HCT116 (cell line): ENCODE results near the gene WDR90. TPM values are rescaled to one million over a fixed set of nuclear protein-coding genes. Genes with fewer than 3 reads are reported as not detected.

Source experiments
- ATAC-seq: fragments of 200-7000 bp; cut with Tn5 transposase; 2 replicates; pipeline ENCODE4 v1.9.1; 2020; ENCODE audit warnings: mild to moderate bottlenecking, moderate library complexity
- BruUV-seq: library from RNA; stranded (reverse); fragments of 400-500 nt; replicated peaks from 2 replicates; lab custom pipeline; 2021; lab: Mats Ljungman, UMichigan
- CTCF ChIA-PET: fragments of 300-600 bp; sonication (Branson Sonifier 250); formaldehyde crosslinking; loops from one replicate; lab custom pipeline; 2021; ENCODE audit warnings: antibody characterized with exemption; lab: Charles Lee
- POLR2A ChIA-PET: fragments of 300-600, 350-600 bp; sonication (Branson Sonifier 250); formaldehyde crosslinking; loops from one replicate; lab custom pipeline; 2021; ENCODE audit warnings: antibody characterized with exemption; lab: Charles Lee
- RAD21 ChIA-PET, 2 experiments: fragments of 300-600 bp; sonication (Branson Sonifier 250); formaldehyde crosslinking; loops; one replicate each; lab custom pipeline; 2023; ENCODE audit warnings: low total read pairs in 2 of 2; ENCODE audit not compliant: uncharacterized antibody in 2 of 2, unreplicated experiment in 2 of 2, low non-redundant PET in 1 of 2; lab: Charles Lee
- DNase-seq: peaks from one replicate; pipeline ENCODE4 v3.0.0-alpha.2; 2010; ENCODE audit warnings: low read depth, low spot score
- H2AFZ ChIP-seq: fragments of 200-600 bp; shearing (Covaris generic), sonication (generic); 2 replicates; pipeline ENCODE4 v1.6.1; 2017; ENCODE audit warnings: low read depth, mixed run types, mixed read lengths, antibody characterized with exemption, low read length; ENCODE audit not compliant: poor library complexity, severe bottlenecking
- H3K27ac ChIP-seq: 2 replicates; pipeline ENCODE4 v1.5.1; 2012; ENCODE audit warnings: low read depth, low read length
- H3K27me3 ChIP-seq: fragments of 200-600 bp; sonication (generic); 2 replicates; pipeline ENCODE4 v1.6.1; 2016; ENCODE audit warnings: mixed run types, low read length, mixed read lengths; ENCODE audit not compliant: insufficient read depth
- H3K36me3 ChIP-seq, 2 experiments: fragments of 200-500 bp in 1 of 2; fragments of 200-600 bp in 1 of 2; sonication (Bioruptor generic) in 1 of 2; sonication (generic) in 1 of 2; 2 replicates each; pipeline versions ENCODE4 v1.5.1 to v1.6.1; 2014 to 2016; ENCODE audit warnings: low read length in 2 of 2, inconsistent platforms in 1 of 2, mixed read lengths in 1 of 2, mixed run types in 1 of 2; ENCODE audit not compliant: insufficient read depth in 2 of 2, control insufficient read depth in 1 of 2
- H3K4me1 ChIP-seq, 2 experiments: fragments of 200-600 bp in 1 of 2; sonication (generic) in 1 of 2; 2 replicates each; pipeline versions ENCODE4 v1.5.1 to v1.6.1; 2012 to 2017; ENCODE audit warnings: low read length in 2 of 2, inconsistent platforms in 1 of 2, mild to moderate bottlenecking in 1 of 2, mixed read lengths in 1 of 2, mixed run types in 1 of 2, moderate library complexity in 1 of 2; ENCODE audit not compliant: insufficient read depth in 2 of 2, control insufficient read depth in 1 of 2
- H3K4me2 ChIP-seq: fragments of 200-600 bp; sonication (generic); 2 replicates; pipeline ENCODE4 v1.6.1; 2017; ENCODE audit warnings: mixed run types, low read length, mixed read lengths
- H3K4me3 ChIP-seq, 2 experiments: fragments of 200-600 bp in 1 of 2; sonication (generic) in 1 of 2; replicated peaks in 1 of 2; 2 replicates each; pipeline ENCODE4 v1.5.1; 2011 to 2016; ENCODE audit warnings: low read length in 2 of 2, control low read depth in 1 of 2, low read depth in 1 of 2, mild to moderate bottlenecking in 1 of 2, mixed read lengths in 1 of 2, mixed run types in 1 of 2
- H3K79me2 ChIP-seq: fragments of 200-600 bp; sonication (generic); 2 replicates; pipeline ENCODE4 v1.6.1; 2017; ENCODE audit warnings: mild to moderate bottlenecking, mixed run types, low read length, moderate library complexity, mixed read lengths; ENCODE audit not compliant: insufficient read depth
- H3K9ac ChIP-seq: fragments of 200-600 bp; sonication (generic); 2 replicates; pipeline ENCODE4 v1.6.1; 2016; ENCODE audit warnings: low read length, mixed read lengths
- H3K9me2 ChIP-seq: fragments of 200-600 bp; sonication (generic), shearing (Covaris generic); 2 replicates; pipeline ENCODE4 v1.6.1; 2017; ENCODE audit warnings: mixed run types, mild to moderate bottlenecking, moderate library complexity; ENCODE audit not compliant: insufficient read depth
- H3K9me3 ChIP-seq, 2 experiments: fragments of 200-500 bp in 1 of 2; fragments of 200-600 bp in 1 of 2; sonication (Bioruptor generic) in 1 of 2; sonication (generic) in 1 of 2; 2 replicates each; pipeline ENCODE4 v1.6.1; 2014 to 2017; ENCODE audit warnings: low read length in 2 of 2, mixed read lengths in 2 of 2, inconsistent platforms in 1 of 2, low read depth in 1 of 2, mild to moderate bottlenecking in 1 of 2, mixed run types in 1 of 2, moderate library complexity in 1 of 2; ENCODE audit not compliant: control insufficient read depth in 1 of 2, insufficient read depth in 1 of 2
- H4K20me1 ChIP-seq: fragments of 200-600 bp; sonication (generic), shearing (Covaris generic); 2 replicates; pipeline ENCODE4 v1.6.1; 2017; ENCODE audit warnings: mixed run types, mild to moderate bottlenecking, moderate library complexity; ENCODE audit not compliant: insufficient read depth
- CEBPB ChIP-seq: IDR thresholded peaks from 2 replicates; pipeline ENCODE4 v1.6.1; 2012; ENCODE audit warnings: low read depth
- CTCF ChIP-seq, 3 experiments: fragments of 200-600 bp in 1 of 3; sonication (generic) in 1 of 3; IDR thresholded peaks in 2 of 3; conservative IDR thresholded peaks in 1 of 3; 2 replicates each; pipeline ENCODE4 v1.5.1; 2012 to 2017; ENCODE audit warnings: low read depth in 2 of 3, low read length in 2 of 3, antibody characterized with exemption in 1 of 3, borderline replicate concordance in 1 of 3, control low read depth in 1 of 3, mild to moderate bottlenecking in 1 of 3, mixed read lengths in 1 of 3, mixed run types in 1 of 3, moderate library complexity in 1 of 3; ENCODE audit not compliant: insufficient read depth in 1 of 3
- ELF1 ChIP-seq: IDR thresholded peaks from 2 replicates; pipeline ENCODE4 v1.6.1; 2012; ENCODE audit warnings: low read depth, borderline replicate concordance
- FOSL1 ChIP-seq: IDR thresholded peaks from 2 replicates; pipeline ENCODE4 v1.6.1; 2012; ENCODE audit warnings: low read depth
- JUND ChIP-seq: IDR thresholded peaks from 2 replicates; pipeline ENCODE4 v1.6.1; 2012
- POLR2A ChIP-seq: IDR thresholded peaks from 2 replicates; pipeline ENCODE4 v1.7.0; 2011; ENCODE audit warnings: borderline replicate concordance; ENCODE audit not compliant: insufficient read depth, insufficient read length; ENCODE audit errors: extremely low read depth
- RAD21 ChIP-seq: IDR thresholded peaks from 2 replicates; pipeline ENCODE4 v1.6.1; 2012; ENCODE audit warnings: low read depth, mild to moderate bottlenecking
- SIN3A ChIP-seq: IDR thresholded peaks from 2 replicates; pipeline ENCODE4 v1.6.1; 2012; ENCODE audit warnings: low read depth
- TCF7L2 ChIP-seq: IDR thresholded peaks from 2 replicates; pipeline ENCODE4 v1.7.0; 2011; ENCODE audit warnings: borderline replicate concordance, inconsistent platforms; ENCODE audit not compliant: insufficient read depth, insufficient read length; ENCODE audit errors: extremely low read depth
- YY1 ChIP-seq: IDR thresholded peaks from 2 replicates; pipeline ENCODE4 v1.6.1; 2011; ENCODE audit warnings: low read length, low read depth, moderate library complexity, mild to moderate bottlenecking; ENCODE audit not compliant: insufficient replicate concordance; ENCODE audit errors: extremely low read depth
- intact Hi-C: fragments of 100-400 bp; cut with micrococcal nuclease; formaldehyde crosslinking; loops from 2 replicates; pipeline ENCODE4 v1.10.0; 2022
- total RNA-seq: library from RNA; stranded (reverse); gene quantifications from one replicate; pipeline ENCODE4 v1.2.1, GENCODE V29; 2021; ENCODE audit not compliant: unreplicated experiment

Gene WDR90
- total RNA-seq, 1 experiment from 2014 or later: 73.7 TPM

GRCh38 chr16:636206-637080 lies 12.7 kb upstream of the WDR90 start, which contains the start of gene METTL26 (continued):
- no peak for TF ChIP-seq CTCF (IDR thresholded peaks at IDR 0.05 in 2 of 3, conservative IDR thresholded peaks at IDR 0.05 in 1 of 3; ENCODE audit: borderline replicate concordance in 1 of 3, insufficient read depth in 1 of 3, low read depth in 2 of 3, low read length in 2 of 3)
- TF ChIP-seq FOSL1: no peak
- peak; percentile 41 for TF ChIP-seq TCF7L2
- TF ChIP-seq CEBPB: no peak
- no peak for TF ChIP-seq JUND
- TF ChIP-seq SIN3A: peak; percentile 72

- H3K27ac ChIP-seq: peak overlapping the region; percentile 72
- TF ChIP-seq RAD21 (no peak), ELF1 (no peak), POLR2A (no peak), YY1 (no peak)
- H3K4me3 ChIP-seq: peak overlapping the region; percentile 61 to 67
- H2AFZ ChIP-seq: no peak overlapping the region
- DNase-seq (no peak), ATAC-seq (peak; percentile 50)
- H4K20me1 ChIP-seq: no peaks in the 10 kb centered on the region
- BruUV-seq: no TSS peak
- ChIA-PET POLR2A (interaction anchor here (1.1 kb wide), 1 partner anchor 236 kb away, joined by 3 read pairs; the partner anchor contains the start of gene DECR2), RAD21 (no interaction called here), CTCF (no interaction called here)
- H3K36me3 ChIP-seq: no peaks in the 10 kb centered on the region
- H3K9ac ChIP-seq: peak overlapping the region; percentile 81
- peaks cover 15% of the 10 kb centered on the region; the same call in 1 of the 2 replicates for H3K79me2 ChIP-seq
- H3K27me3 ChIP-seq: no peaks in the 10 kb centered on the region
- H3K9me3 ChIP-seq: no peaks in the 10 kb centered on the region
- peak overlapping the region; percentile 76 for H3K4me2 ChIP-seq
- intact Hi-C loops: no loop called here
- no peaks in the 10 kb centered on the region for H3K9me2 ChIP-seq
- H3K4me1 ChIP-seq: peaks cover 0 to 14% of the 10 kb centered on the region in 2 experiments; a peak in 2 of 4 replicates
Observed at GRCh38 chr16:637081-638018, 11.8 kb upstream of the WDR90 start.
